K562 (cell line): ENCODE measurements around the gene UTS2R. TPM values are rescaled to one million over a fixed set of nuclear protein-coding genes. Genes with fewer than 3 reads are reported as not detected.

Experiments
- ATF1 ChIP-seq, 2 experiments: fragments of 450-650 bp in 1 of 2; IDR thresholded peaks; 2 replicates each; pipeline ENCODE4 v1.6.1; 2016; ENCODE audit warnings: missing compliant biosample characterization in 1 of 2, missing genetic modification characterization in 1 of 2
- BDP1 ChIP-seq: IDR thresholded peaks from 3 replicates; pipeline ENCODE4 v1.6.1; 2011; ENCODE audit not compliant: insufficient read length, insufficient read depth
- DPF2 ChIP-seq: fragments of 450-650 bp; IDR thresholded peaks from 2 replicates; pipeline ENCODE4 v1.6.1; 2016
- FOXK2 ChIP-seq, 2 experiments: fragments of 450-650 bp; IDR thresholded peaks in 1 of 2; conservative IDR thresholded peaks in 1 of 2; 2 replicates each; pipeline ENCODE4 v1.6.1; 2016; ENCODE audit warnings: low read depth in 2 of 2, mild to moderate bottlenecking in 1 of 2
- HDAC8 ChIP-seq: fragments of 450-650 bp; IDR thresholded peaks from 2 replicates; pipeline ENCODE4 v1.6.1; 2016; ENCODE audit warnings: mild to moderate bottlenecking, missing genetic modification characterization, moderate library complexity, missing compliant biosample characterization
- MCM2 ChIP-seq: fragments of 450-650 bp; IDR thresholded peaks from 2 replicates; pipeline ENCODE4 v1.6.1; 2017; ENCODE audit warnings: low read depth, mild to moderate bottlenecking
- MGA ChIP-seq: fragments of 450-650 bp; IDR thresholded peaks from 2 replicates; pipeline ENCODE4 v1.6.1; 2016; ENCODE audit warnings: mild to moderate bottlenecking, moderate library complexity
- SIN3A ChIP-seq, 2 experiments: fragments of 150-350 bp in 1 of 2; IDR thresholded peaks; 2 replicates each; pipeline ENCODE4 v1.6.1; 2011 to 2016; ENCODE audit warnings: borderline replicate concordance in 2 of 2, low read depth in 2 of 2, low read length in 2 of 2, mild to moderate bottlenecking in 2 of 2, moderate library complexity in 2 of 2; ENCODE audit not compliant: control insufficient read depth in 1 of 2
- STAG1 ChIP-seq: sonication (generic); formaldehyde crosslinking; IDR thresholded peaks from 2 replicates; pipeline ENCODE4 v1.5.0; 2020; ENCODE audit warnings: missing genetic modification reagents, borderline replicate concordance
- ZBTB2 ChIP-seq: fragments of 450-650 bp; IDR thresholded peaks from 2 replicates; pipeline ENCODE4 v1.6.1; 2016; ENCODE audit warnings: antibody characterized with exemption
- polyA plus RNA-seq, 8 experiments: library from polyadenylated mRNA; depleted of rRNA in 4 of 8; stranded (reverse) in 5 of 8; unstranded in 3 of 8; fragments of >200 nt; fragmentation: Nextera tagmentation in 2 of 8; fragmentation: Illumina TruSeq in 1 of 8; extraction: Ambion mirVana in 2 of 8; extraction: Trizol in 1 of 8; gene quantifications; 2 replicates each; pipeline versions ENCODE4 v1.2.1 to v1.2.3, GENCODE V29; 2011 to 2014; ENCODE audit warnings: inconsistent platforms in 1 of 8, missing spikeins in 1 of 8
- total RNA-seq, 7 experiments: library from RNA; depleted of rRNA in 6 of 7; stranded (reverse); fragments of >200 nt in 6 of 7; fragmentation: Illumina TruSeq in 2 of 7; extraction: Trizol in 2 of 7; gene quantifications; 2 replicates each; pipeline versions ENCODE4 v1.2.1 to v1.2.3, GENCODE V29; 2011 to 2021; ENCODE audit warnings: low replicate concordance in 1 of 7

UTS2R gene
- total and polyA plus RNA-seq, 9 of the 15 experiments (the other 6 are each of a cell fraction or from before 2014, with no cell fraction given): 0.22 TPM; not detected in 8

GRCh38 chr17:82346342-82347300, 24.9 kb upstream of the UTS2R start (continued):
- TF ChIP-seq SIN3A (IDR thresholded peaks at IDR 0.05; ENCODE audit: borderline replicate concordance in 2 of 2, control insufficient read depth in 1 of 2, low read depth in 2 of 2, low read length in 2 of 2): no peak
- 0 out of 2 replicates have a peak, but pooled peaks have one; percentile 11 for TF ChIP-seq DPF2
- no peak for TF ChIP-seq FOXK2 (conservative IDR thresholded peaks at IDR 0.05 in 1 of 2, IDR thresholded peaks at IDR 0.05 in 1 of 2; ENCODE audit: low read depth in 2 of 2)
- no peak for TF ChIP-seq ATF1 (CRISPR knock-in tag; IDR thresholded peaks at IDR 0.05)
- no peak for TF ChIP-seq ATF1 (tag; IDR thresholded peaks at IDR 0.05)
- no peak for TF ChIP-seq STAG1 (CRISPR knock-in tag)
- TF ChIP-seq HDAC8 (tag): 0 out of 2 replicates have a peak, but pooled peaks have one; percentile 50
- TF ChIP-seq MCM2: no peak
- TF ChIP-seq BDP1: no peak
- no peak for TF ChIP-seq ZBTB2
- TF ChIP-seq MGA: no peak; the same call in 1 of the 2 replicates
